MCF 10A (cell line): ENCODE results near the gene NET1. TPM values are rescaled to one million over a fixed set of nuclear protein-coding genes. Genes with fewer than 3 reads are reported as not detected.

ENCODE experiments used
- BruUV-seq: library from RNA; stranded (reverse); fragments of 400-500 nt; replicated peaks from 2 replicates; lab custom pipeline; 2021; lab: Mats Ljungman, UMichigan
- CTCF ChIA-PET: fragments of 300-600 bp; sonication (Branson Sonifier 250); formaldehyde crosslinking; extraction: SDS; loops from one replicate; lab custom pipeline; 2021; ENCODE audit warnings: antibody characterized with exemption, inconsistent platforms; lab: Yijun Ruan, JAX
- POLR2A ChIA-PET: fragments of 300-600, 350-650 bp; sonication (Branson Sonifier 250); formaldehyde crosslinking; extraction: SDS; loops from one replicate; lab custom pipeline; 2020; ENCODE audit warnings: antibody characterized with exemption, inconsistent platforms; lab: Yijun Ruan, JAX
- DNase-seq: peaks from one replicate; pipeline ENCODE4 v3.0.0-alpha.2; 2018; ENCODE audit not compliant: unreplicated experiment
- H3K27ac Mint-ChIP-seq: one replicate; pipeline ENCODE4 v1.8.0; 2022; ENCODE audit warnings: mild to moderate bottlenecking, low read depth, mixed read lengths; ENCODE audit not compliant: unreplicated experiment
- H3K27me3 Mint-ChIP-seq: one replicate; pipeline ENCODE4 v1.8.0; 2022; ENCODE audit warnings: mixed read lengths; ENCODE audit not compliant: insufficient read depth, unreplicated experiment
- H3K36me3 Mint-ChIP-seq: one replicate; pipeline ENCODE4 v1.8.0; 2022; ENCODE audit warnings: mild to moderate bottlenecking, moderate library complexity, mixed read lengths; ENCODE audit not compliant: insufficient read depth, unreplicated experiment
- H3K4me1 Mint-ChIP-seq: one replicate; pipeline ENCODE4 v1.8.0; 2022; ENCODE audit warnings: mixed read lengths; ENCODE audit not compliant: insufficient read depth, unreplicated experiment
- H3K4me3 Mint-ChIP-seq: one replicate; pipeline ENCODE4 v1.8.0; 2022; ENCODE audit warnings: mild to moderate bottlenecking, moderate library complexity, mixed read lengths; ENCODE audit not compliant: unreplicated experiment
- H3K9me3 Mint-ChIP-seq: one replicate; pipeline ENCODE4 v1.8.0; 2022; ENCODE audit warnings: mixed read lengths; ENCODE audit not compliant: unreplicated experiment
- intact Hi-C: fragments of 100-400 bp; cut with micrococcal nuclease; formaldehyde crosslinking; loops from 2 replicates; pipeline ENCODE4 v1.14.1; 2022
- total RNA-seq: library from RNA; stranded (reverse); gene quantifications from 2 replicates; pipeline ENCODE4 v1.2.3, GENCODE V29; 2022
- TF ChIP-seq, protein P1 (sequence below): fragments of 200-600 bp; IDR thresholded peaks from one replicate; pipeline ENCODE4 v1.8.0; 2022; ENCODE audit warnings: antibody characterized with exemption, mild to moderate bottlenecking; ENCODE audit not compliant: unreplicated experiment

The NET1 gene
- total RNA-seq, 1 experiment from 2014 or later, result 40.3 TPM

DNA sequence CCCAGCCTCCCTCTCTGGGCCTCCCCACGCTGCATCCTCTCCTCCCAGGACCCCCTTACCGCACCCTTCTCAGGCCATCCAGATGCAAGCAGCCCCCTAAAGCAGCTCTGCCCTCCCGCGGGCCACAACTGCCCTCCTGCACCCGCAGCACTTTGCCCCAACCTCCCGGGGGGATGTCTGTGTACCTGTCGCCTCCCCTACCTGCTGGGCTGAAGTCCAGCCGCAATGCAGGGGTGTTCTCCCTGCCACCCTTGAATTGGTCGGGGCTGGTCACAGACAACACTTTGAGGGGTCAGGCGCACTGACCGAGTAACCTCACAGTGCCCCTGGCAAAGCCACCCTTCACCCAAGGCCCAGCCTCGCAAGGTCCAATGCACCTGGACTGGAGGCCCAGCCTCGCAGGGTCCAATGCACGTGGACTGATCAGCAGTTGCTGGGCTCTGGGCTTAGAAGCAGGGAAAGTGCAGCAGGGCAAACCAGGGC is 95.3 kb downstream of the NET1 start:
- Mint-ChIP-seq H3K27me3 (no peaks in the 10 kb centered on the region), H3K4me1 (peaks cover 8% of the 10 kb centered on the region), H3K27ac (no peak overlapping the region), H3K4me3 (no peak overlapping the region), H3K36me3 (no peaks in the 10 kb centered on the region), H3K9me3 (no peaks in the 10 kb centered on the region)
- intact Hi-C loops, result no loop called here
- BruUV-seq, result no TSS peak
- TF ChIP-seq, protein P1, sequence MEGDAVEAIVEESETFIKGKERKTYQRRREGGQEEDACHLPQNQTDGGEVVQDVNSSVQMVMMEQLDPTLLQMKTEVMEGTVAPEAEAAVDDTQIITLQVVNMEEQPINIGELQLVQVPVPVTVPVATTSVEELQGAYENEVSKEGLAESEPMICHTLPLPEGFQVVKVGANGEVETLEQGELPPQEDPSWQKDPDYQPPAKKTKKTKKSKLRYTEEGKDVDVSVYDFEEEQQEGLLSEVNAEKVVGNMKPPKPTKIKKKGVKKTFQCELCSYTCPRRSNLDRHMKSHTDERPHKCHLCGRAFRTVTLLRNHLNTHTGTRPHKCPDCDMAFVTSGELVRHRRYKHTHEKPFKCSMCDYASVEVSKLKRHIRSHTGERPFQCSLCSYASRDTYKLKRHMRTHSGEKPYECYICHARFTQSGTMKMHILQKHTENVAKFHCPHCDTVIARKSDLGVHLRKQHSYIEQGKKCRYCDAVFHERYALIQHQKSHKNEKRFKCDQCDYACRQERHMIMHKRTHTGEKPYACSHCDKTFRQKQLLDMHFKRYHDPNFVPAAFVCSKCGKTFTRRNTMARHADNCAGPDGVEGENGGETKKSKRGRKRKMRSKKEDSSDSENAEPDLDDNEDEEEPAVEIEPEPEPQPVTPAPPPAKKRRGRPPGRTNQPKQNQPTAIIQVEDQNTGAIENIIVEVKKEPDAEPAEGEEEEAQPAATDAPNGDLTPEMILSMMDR, result no peak
- ChIA-PET CTCF (interaction anchor here (1.3 to 1.5 kb wide), 2 partner anchors 16 to 115 kb away, joined by 3 to 5 read pairs; no protein-coding TSS in a partner anchor), POLR2A (no interaction called here)
- DNase-seq, result no peak

DNA sequence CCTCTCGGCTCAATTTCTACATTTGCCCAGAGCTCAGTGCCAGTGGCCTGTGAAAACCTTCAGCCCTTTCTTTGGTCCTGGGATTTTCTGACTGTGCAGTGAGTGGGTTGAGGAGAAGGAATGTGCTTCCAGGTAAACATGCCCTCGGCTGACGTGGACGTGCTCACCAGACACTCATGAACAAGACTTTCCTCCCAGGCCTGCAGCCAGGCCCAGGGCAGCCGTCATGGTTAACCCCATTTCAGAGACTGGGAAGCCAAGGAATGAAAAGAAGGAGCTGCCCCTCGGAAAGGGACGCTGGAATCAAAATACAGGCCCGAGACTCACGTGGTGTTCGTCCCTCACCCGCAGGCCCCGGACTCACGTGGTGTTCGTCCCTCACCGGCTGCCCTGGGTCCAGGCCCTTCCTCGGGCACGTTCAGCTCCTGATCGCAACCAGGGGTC is 95.8 kb downstream of the NET1 start:
- TF ChIP-seq, protein P1, result no peak
- Mint-ChIP-seq H3K9me3 (no peaks in the 10 kb centered on the region), H3K27me3 (no peaks in the 10 kb centered on the region), H3K27ac (no peak overlapping the region), H3K36me3 (no peaks in the 10 kb centered on the region), H3K4me1 (peaks cover 8% of the 10 kb centered on the region), H3K4me3 (no peak overlapping the region)
- BruUV-seq, result no TSS peak
- DNase-seq, result no peak
- ChIA-PET POLR2A (interaction anchor here (1.6 kb wide), 1 partner anchor 31 kb away, joined by 3 read pairs; no protein-coding TSS in a partner anchor), CTCF (interaction anchor here (0.9 to 1.5 kb wide), 3 partner anchors 16 to 121 kb away, joined by 3 to 5 read pairs (median 4); no protein-coding TSS in a partner anchor)
- intact Hi-C loops, result no loop called here

Other genes starting within 250 kb of the NET1 start
- 0.27 TPM in 1 of 2 replicates, not detected in the other for gene AKR1C8, start 227.4 kb upstream of the NET1 start, total RNA-seq
- gene AKR1C4, start 215.7 kb upstream of the NET1 start, total RNA-seq, result not detected in 2 replicates
- gene UCN3, start 47.6 kb upstream of the NET1 start, total RNA-seq, result not detected in 2 replicates
- 0.22 and 0.44 TPM in 2 replicates for gene TUBAL3, start 7.7 kb upstream of the NET1 start, total RNA-seq
- gene CALML5, start 87.0 kb downstream of the NET1 start, total RNA-seq, result not detected in 2 replicates
- gene CALML3, start 112.4 kb downstream of the NET1 start, total RNA-seq, result 0.25 and 0.75 TPM in 2 replicates